A549 (cell line): ENCODE results near the gene LPCAT1. TPM values are rescaled to one million over a fixed set of nuclear protein-coding genes. Genes with fewer than 3 reads are reported as not detected.

Source experiments
- ATAC-seq, 2 experiments: fragments of 200-7000 bp in 1 of 2; fragments of >200 bp in 1 of 2; cut with Nextera tagmentation in 1 of 2; cut with Tn5 transposase in 1 of 2; 3 replicates each; pipeline versions ENCODE4 v1.8.0 to v1.9.1; 2018 to 2020; ENCODE audit warnings: mild to moderate bottlenecking in 1 of 2, moderate library complexity in 1 of 2
- CTCF ChIA-PET: fragments of 300-600 bp; sonication (Branson Sonifier 250); formaldehyde crosslinking; extraction: SDS; loops from one replicate; lab custom pipeline; 2021; ENCODE audit warnings: antibody characterized with exemption, inconsistent platforms; lab: Yijun Ruan, JAX
- POLR2A ChIA-PET: fragments of 350-600 bp; formaldehyde crosslinking; extraction: SDS; loops from one replicate; lab custom pipeline; 2021; ENCODE audit warnings: antibody characterized with exemption, inconsistent platforms; lab: Yijun Ruan, JAX
- DNase-seq, 2 experiments: peaks; one replicate each; pipeline versions ENCODE4 v3.0.0 to v3.0.0-alpha.2; 2011 to 2016; ENCODE audit warnings: low read depth in 1 of 2, low spot score in 1 of 2
- FAIRE-seq: peaks from 2 replicates; lab custom pipeline; 2011; peaks lifted over from hg19 to GRCh38; lab: Jason Lieb, UNC
- H3K27ac ChIP-seq, 2 experiments: fragments of >200 bp; sonication (Bioruptor Twin); formaldehyde crosslinking; 3 replicates each; pipeline ENCODE4 v1.5.1; 2016 to 2017
- H3K4me1 ChIP-seq: fragments of >200 bp; sonication (Bioruptor Twin); formaldehyde crosslinking; 3 replicates; pipeline ENCODE4 v1.6.1; 2016
- H3K4me2 ChIP-seq: fragments of >200 bp; sonication (Bioruptor Twin); formaldehyde crosslinking; 3 replicates; pipeline ENCODE4 v1.6.1; 2016
- H3K4me3 ChIP-seq: fragments of >200 bp; sonication (Bioruptor Twin); formaldehyde crosslinking; 3 replicates; pipeline ENCODE4 v1.5.1; 2016
- H3K9me3 ChIP-seq: fragments of >200 bp; sonication (Bioruptor Twin); formaldehyde crosslinking; 3 replicates; pipeline ENCODE4 v1.6.1; 2016
- CBX2 ChIP-seq: fragments of 200-600 bp; sonication (generic); IDR thresholded peaks from 2 replicates; pipeline ENCODE4 v1.6.1; 2016; ENCODE audit warnings: low read depth, mild to moderate bottlenecking, borderline replicate concordance
- CEBPB ChIP-seq, 2 experiments: fragments of >200 bp in 1 of 2; sonication (Bioruptor Twin) in 1 of 2; formaldehyde crosslinking in 1 of 2; IDR thresholded peaks; 2 replicates each; pipeline ENCODE4 v1.6.1; 2012 to 2016
- EHF ChIP-seq: fragments of 250-450 bp; sonication (Bioruptor Pico); IDR thresholded peaks from 2 replicates; pipeline ENCODE4 v1.5.0; 2020; ENCODE audit warnings: mild to moderate bottlenecking
- EHMT2 ChIP-seq: fragments of 200-600 bp; sonication (generic); IDR thresholded peaks from 2 replicates; pipeline ENCODE4 v1.6.1; 2016; ENCODE audit warnings: antibody characterized with exemption, low read depth, mild to moderate bottlenecking, moderate library complexity
- ESRRA ChIP-seq: fragments of 150-350 bp; IDR thresholded peaks from 2 replicates; pipeline ENCODE4 v1.6.1; 2014; ENCODE audit warnings: mild to moderate bottlenecking, low read length, borderline replicate concordance
- FOXS1 ChIP-seq: fragments of 250-450 bp; sonication (Bioruptor Pico); IDR thresholded peaks from 2 replicates; pipeline ENCODE4 v1.5.0; 2020; ENCODE audit warnings: mild to moderate bottlenecking, moderate library complexity
- HDAC2 ChIP-seq: fragments of 200-600 bp; sonication (generic); IDR thresholded peaks from 2 replicates; pipeline ENCODE4 v1.6.1; 2016
- HEYL ChIP-seq: fragments of 250-450 bp; sonication (Bioruptor Pico); IDR thresholded peaks from 2 replicates; pipeline ENCODE4 v1.8.0; 2021; ENCODE audit warnings: mild to moderate bottlenecking, moderate library complexity
- KDM1A ChIP-seq: fragments of 200-600 bp; sonication (generic); IDR thresholded peaks from 2 replicates; pipeline ENCODE4 v1.6.1; 2016; ENCODE audit warnings: low read depth, mild to moderate bottlenecking
- MAFK ChIP-seq: fragments of 450-650 bp; IDR thresholded peaks from 2 replicates; pipeline ENCODE4 v1.6.1; 2014; ENCODE audit not compliant: partially characterized antibody
- MYC ChIP-seq: IDR thresholded peaks from 2 replicates; pipeline ENCODE4 v1.6.1; 2012; ENCODE audit warnings: mild to moderate bottlenecking, inconsistent platforms, low read length, improper control_type of control experiment, borderline replicate concordance
- PHF8 ChIP-seq: fragments of 200-600 bp; sonication (generic); IDR thresholded peaks from 2 replicates; pipeline ENCODE4 v1.6.1; 2016; ENCODE audit warnings: low read depth, mild to moderate bottlenecking, antibody characterized with exemption, moderate library complexity, borderline replicate concordance
- POLR2AphosphoS2 ChIP-seq: conservative IDR thresholded peaks from 2 replicates; pipeline ENCODE4 v1.6.1; 2012; ENCODE audit warnings: low read length, improper control_type of control experiment, inconsistent platforms
- RAD21 ChIP-seq, 2 experiments: fragments of >200 bp in 1 of 2; sonication (Bioruptor Twin) in 1 of 2; formaldehyde crosslinking in 1 of 2; IDR thresholded peaks in 1 of 2; conservative IDR thresholded peaks in 1 of 2; 2 replicates in 1 of 2; 3 replicates in 1 of 2; pipeline ENCODE4 v1.6.1; 2012 to 2018; ENCODE audit warnings: inconsistent platforms in 1 of 2
- RCOR1 ChIP-seq: fragments of 150-350 bp; IDR thresholded peaks from 2 replicates; pipeline ENCODE4 v1.6.1; 2014; ENCODE audit warnings: antibody characterized with exemption, low read length, low read depth
- RNF2 ChIP-seq: fragments of 200-600 bp; sonication (generic); IDR thresholded peaks from 2 replicates; pipeline ENCODE4 v1.6.1; 2016; ENCODE audit warnings: low read depth, mild to moderate bottlenecking, antibody characterized with exemption, moderate library complexity, borderline replicate concordance
- SREBF2 ChIP-seq: fragments of 450-650 bp; IDR thresholded peaks from 2 replicates; pipeline ENCODE4 v1.6.1; 2014; ENCODE audit warnings: mild to moderate bottlenecking, moderate library complexity
- TFCP2L1 ChIP-seq: fragments of 250-450 bp; sonication (Bioruptor Pico); IDR thresholded peaks from 2 replicates; pipeline ENCODE4 v1.5.0; 2021; ENCODE audit warnings: mild to moderate bottlenecking
- TP53 ChIP-seq: fragments of 250-450 bp; sonication (Bioruptor Pico); IDR thresholded peaks from 2 replicates; pipeline ENCODE4 v1.5.0; 2021; ENCODE audit warnings: mild to moderate bottlenecking, moderate library complexity
- ZC3H11A ChIP-seq: fragments of 450-650 bp; IDR thresholded peaks from 2 replicates; pipeline ENCODE4 v1.6.1; 2014; ENCODE audit warnings: antibody characterized with exemption, mild to moderate bottlenecking
- ZNF302 ChIP-seq: fragments of 250-450 bp; sonication (Bioruptor Pico); IDR thresholded peaks from 2 replicates; pipeline ENCODE4 v1.9.0; 2021; ENCODE audit warnings: inconsistent platforms, mild to moderate bottlenecking, moderate library complexity
- WGBS: methylation state at CpG from one replicate; pipeline ENCODE4 v1.1.6; 2017; ENCODE audit errors: missing lambda C conversion rate; 5-methylcytosine and 5-hydroxymethylcytosine counted together
- polyA plus RNA-seq, 4 experiments: library from polyadenylated mRNA; depleted of rRNA in 3 of 4; stranded (reverse); fragments of >200 nt; fragmentation: RNase III in 1 of 4; extraction: RNeasy Plus Mini Kit Qiagen cat#74134 plus additional on column Dnase treatment in 1 of 4; gene quantifications; 2 replicates in 3 of 4; 3 replicates in 1 of 4; pipeline ENCODE4 v1.2.3, GENCODE V29; 2011 to 2017
- TF ChIP-seq, protein P1 (sequence below): fragments of >200 bp; sonication (Bioruptor Twin); formaldehyde crosslinking; IDR thresholded peaks from 3 replicates; pipeline ENCODE4 v1.6.1; 2016

The LPCAT1 gene
- polyA plus RNA-seq, 2 of the 4 experiments (the other 2 are of a cell fraction) = 22.9 to 74.9 TPM

GRCh38 chr5:1499851-1500250, 23.9 kb downstream of the LPCAT1 start:
- H3K9me3 ChIP-seq = no peaks in the 10 kb centered on the region
- no peaks in the 10 kb centered on the region for H3K4me1 ChIP-seq
- H3K4me2 ChIP-seq = no peak overlapping the region
- 93% methylated on average over 9 of the region's 10 CpGs for WGBS
- DNase-seq (no peak), ATAC-seq (no peak), FAIRE-seq (no peak)
- no peak overlapping the region for H3K4me3 ChIP-seq
- H3K27ac ChIP-seq = no peak overlapping the region
- TF ChIP-seq EHF (CRISPR knock-in tag) (no peak), KDM1A (no peak), PHF8 (no peak), FOXS1 (CRISPR knock-in tag) (no peak), POLR2AphosphoS2 (no peak), EHMT2 (no peak), SREBF2 (no peak), CBX2 (no peak), MAFK (no peak)
- TF ChIP-seq, protein P1, sequence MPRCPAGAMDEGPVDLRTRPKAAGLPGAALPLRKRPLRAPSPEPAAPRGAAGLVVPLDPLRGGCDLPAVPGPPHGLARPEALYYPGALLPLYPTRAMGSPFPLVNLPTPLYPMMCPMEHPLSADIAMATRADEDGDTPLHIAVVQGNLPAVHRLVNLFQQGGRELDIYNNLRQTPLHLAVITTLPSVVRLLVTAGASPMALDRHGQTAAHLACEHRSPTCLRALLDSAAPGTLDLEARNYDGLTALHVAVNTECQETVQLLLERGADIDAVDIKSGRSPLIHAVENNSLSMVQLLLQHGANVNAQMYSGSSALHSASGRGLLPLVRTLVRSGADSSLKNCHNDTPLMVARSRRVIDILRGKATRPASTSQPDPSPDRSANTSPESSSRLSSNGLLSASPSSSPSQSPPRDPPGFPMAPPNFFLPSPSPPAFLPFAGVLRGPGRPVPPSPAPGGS = no peak
- POLR2A ChIA-PET = no interaction called here
- CTCF ChIA-PET = interaction anchor here (1.1 to 1.4 kb wide), 2 partner anchors 10 to 12 kb away, joined by 3 to 5 read pairs; no protein-coding TSS in a partner anchor

- DNase-seq (no peak), FAIRE-seq (no peak), ATAC-seq (no peak)
- no peak for TF ChIP-seq RAD21 (conservative IDR thresholded peaks at IDR 0.05 in 1 of 2, IDR thresholded peaks at IDR 0.05 in 1 of 2)
- TF ChIP-seq ZC3H11A = no peak
- no peak for TF ChIP-seq RNF2
- TF ChIP-seq TP53 (CRISPR knock-in tag) = no peak
- TF ChIP-seq CEBPB (IDR thresholded peaks at IDR 0.05) = no peak
- TF ChIP-seq TFCP2L1 = no peak
- no peak for TF ChIP-seq ESRRA
- ChIA-PET CTCF (no interaction called here), POLR2A (no interaction called here)
- Histone ChIP-seq H3K4me3 (no peak overlapping the region), H3K27ac (no peak overlapping the region), H3K4me1 (no peaks in the 10 kb centered on the region), H3K4me2 (no peak overlapping the region), H3K9me3 (no peaks in the 10 kb centered on the region)
- WGBS = 93% methylated on average over 17 of the region's 17 CpGs
These were observed 24.9 kb downstream of the LPCAT1 start for GRCh38 chr5:1498623-1499416.

GRCh38 chr5:1497795-1498622, 25.8 kb downstream of the LPCAT1 start:
- POLR2A ChIA-PET = no interaction called here
- H3K4me2 ChIP-seq = no peak overlapping the region
- 90% methylated on average over 18 of the region's 18 CpGs for WGBS
- ATAC-seq (no peak), FAIRE-seq (no peak), DNase-seq (no peak)
- CTCF ChIA-PET = interaction anchor here (0.6 to 1.5 kb wide), 3 partner anchors 12 to 118 kb away, joined by 3 to 4 read pairs (median 3); no protein-coding TSS in a partner anchor
- H3K9me3 ChIP-seq = no peaks in the 10 kb centered on the region
- H3K4me1 ChIP-seq = no peaks in the 10 kb centered on the region
- no peak overlapping the region for H3K4me3 ChIP-seq
- H3K27ac ChIP-seq = no peak overlapping the region
- TF ChIP-seq RCOR1 (no peak), ESRRA (no peak), HEYL (CRISPR knock-in tag) (no peak), RNF2 (no peak), MYC (no peak), SREBF2 (no peak), TFCP2L1 (no peak), HDAC2 (no peak), ZNF302 (CRISPR knock-in tag) (no peak), EHF (CRISPR knock-in tag) (no peak)
